GOT3 (cell line): ENCODE results near the gene TEX35.

Source experiments
- DNase-seq: peaks from one replicate; lab custom pipeline; 2025; ENCODE audit warnings: mixed read lengths; lab: John Stamatoyannopoulos, UW

The TEX35 gene

GRCh38 chr1:178512566-178513277, at the start of gene TEX35:
TEX35 (plus strand) TSS chr1:178513109; CDS start chr1:178513189, 80 bp downstream.
- DNase-seq = no peak

GRCh38 chr1:178464141-178464540, 48.8 kb upstream of the TEX35 start:
- no peak for DNase-seq

DNA sequence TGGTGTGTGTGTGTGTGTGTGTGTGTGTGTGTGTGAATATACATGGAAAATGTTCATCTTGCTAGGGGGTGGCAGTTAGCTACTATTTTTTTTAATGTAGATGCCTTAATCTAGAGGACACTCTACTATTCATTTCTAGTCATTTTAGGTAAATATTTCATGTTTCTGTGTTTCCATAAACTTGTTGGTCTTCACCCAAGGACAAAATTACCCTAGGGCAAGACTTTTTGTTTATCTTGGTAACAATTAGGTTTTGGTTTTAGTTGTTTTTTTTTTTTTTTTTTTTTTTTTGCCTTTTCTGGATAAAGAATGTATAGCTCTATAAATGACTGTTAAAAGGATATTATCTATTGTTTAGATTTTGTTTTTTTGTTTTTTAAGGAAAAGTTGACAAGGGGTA, 48.3 kb upstream of the TEX35 start:
- DNase-seq = no peak

- no peak for DNase-seq
Observed at GRCh38 chr1:178465011-178465410, 47.9 kb upstream of the TEX35 start.

DNA sequence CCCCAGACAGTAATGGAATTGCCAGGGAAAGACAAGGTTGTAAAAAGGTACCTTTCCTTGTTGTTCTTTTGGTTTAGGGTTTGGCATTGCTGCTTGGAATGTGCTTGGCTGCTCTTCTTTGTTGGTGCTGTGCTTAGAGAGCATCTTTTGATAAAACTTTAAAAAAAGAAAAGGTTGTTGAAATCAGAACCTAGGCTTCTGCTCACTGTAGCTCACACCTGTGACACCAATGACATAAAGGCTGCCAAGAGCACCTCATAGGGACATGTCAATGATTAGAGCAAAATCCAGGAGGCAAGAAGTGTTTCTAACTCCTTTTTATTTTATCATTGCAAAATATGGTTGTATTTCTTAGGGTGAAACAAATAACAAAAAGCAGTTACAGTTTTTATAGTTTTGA, 45.1 kb upstream of the TEX35 start:
- DNase-seq = no peak

DNA sequence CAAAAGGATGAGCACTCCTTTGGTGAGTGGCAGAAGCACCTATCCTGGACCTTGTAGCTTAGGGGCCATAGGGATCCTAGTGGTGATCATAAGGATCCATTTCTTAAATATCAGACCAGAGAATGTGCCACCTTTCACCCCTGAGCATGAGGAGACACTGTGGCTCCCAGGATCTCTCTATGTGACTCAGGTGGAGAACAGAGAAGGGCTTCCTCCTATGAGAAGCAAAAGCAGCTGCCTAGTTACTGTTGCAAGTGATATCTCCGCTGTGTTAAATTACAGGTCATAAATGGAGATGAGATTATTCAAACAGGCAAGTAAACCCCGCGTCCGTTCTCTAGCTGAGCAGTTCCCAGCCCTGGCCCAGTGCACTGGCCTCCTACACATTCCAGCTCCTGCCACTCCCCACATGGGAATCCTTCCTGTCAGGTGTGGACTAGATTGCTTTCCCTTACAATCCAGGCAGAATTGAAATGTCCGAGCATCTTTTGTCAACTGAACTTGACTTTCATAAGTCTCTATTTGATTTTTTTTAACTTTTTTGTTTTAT, 42.4 kb upstream of the TEX35 start:
- no peak for DNase-seq

GRCh38 chr1:178472531-178472930, 40.4 kb upstream of the TEX35 start:
- no peak for DNase-seq

GRCh38 chr1:178477373-178477772, 35.5 kb upstream of the TEX35 start:
- DNase-seq = no peak

DNA sequence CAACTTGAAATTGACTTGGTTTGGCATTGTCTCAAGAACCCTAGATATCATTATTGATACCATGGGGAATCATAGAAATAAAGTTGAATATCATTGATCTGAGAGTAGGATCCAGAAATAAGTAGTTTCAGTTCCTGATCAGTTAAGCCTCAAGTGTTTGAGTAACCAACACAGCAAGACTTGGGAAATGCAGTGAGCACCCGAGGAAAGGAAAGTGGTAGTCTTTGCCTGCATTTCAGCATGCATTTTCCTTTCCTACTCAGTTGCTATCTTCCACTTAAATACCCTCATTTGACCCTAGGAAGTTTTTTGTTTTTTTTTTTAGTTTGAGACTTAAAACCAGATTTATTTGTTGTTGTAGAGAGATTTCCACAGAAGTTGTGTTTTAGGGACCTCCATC, 35.1 kb upstream of the TEX35 start:
- DNase-seq = no peak

DNA sequence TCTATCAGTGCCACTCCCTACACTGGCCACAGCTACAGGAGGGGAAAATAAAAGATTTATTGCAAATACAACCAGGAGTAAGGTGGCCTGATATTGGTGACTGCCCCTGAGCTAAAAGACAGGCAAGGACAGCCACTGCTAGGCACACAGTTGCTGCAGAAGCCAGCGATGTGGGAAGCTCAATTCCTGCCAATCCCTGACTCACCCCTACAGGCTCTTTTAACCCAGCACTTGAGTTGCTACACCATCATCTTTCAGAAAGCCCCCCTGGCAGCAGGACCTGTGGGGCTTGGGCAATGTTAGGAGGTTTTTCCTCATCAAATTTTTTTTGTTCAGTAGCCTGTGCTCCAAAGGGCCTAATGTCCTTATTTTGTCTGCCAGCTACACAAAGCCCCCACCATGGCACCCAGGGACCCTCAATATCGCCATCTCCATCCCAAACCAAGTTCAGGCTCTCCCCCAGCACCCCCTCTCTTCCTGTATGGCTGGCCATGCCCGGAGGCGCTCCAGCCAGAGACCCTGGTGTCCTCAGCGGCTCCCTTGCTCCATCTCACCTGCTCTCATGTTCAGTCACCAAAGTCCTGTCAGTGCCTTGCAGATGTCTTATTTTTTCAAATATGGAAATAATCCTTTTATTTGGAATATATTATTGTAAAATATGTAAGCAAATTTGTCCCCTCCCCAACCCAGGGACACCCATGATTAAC, 29.5 kb upstream of the TEX35 start:
- DNase-seq = no peak

DNA sequence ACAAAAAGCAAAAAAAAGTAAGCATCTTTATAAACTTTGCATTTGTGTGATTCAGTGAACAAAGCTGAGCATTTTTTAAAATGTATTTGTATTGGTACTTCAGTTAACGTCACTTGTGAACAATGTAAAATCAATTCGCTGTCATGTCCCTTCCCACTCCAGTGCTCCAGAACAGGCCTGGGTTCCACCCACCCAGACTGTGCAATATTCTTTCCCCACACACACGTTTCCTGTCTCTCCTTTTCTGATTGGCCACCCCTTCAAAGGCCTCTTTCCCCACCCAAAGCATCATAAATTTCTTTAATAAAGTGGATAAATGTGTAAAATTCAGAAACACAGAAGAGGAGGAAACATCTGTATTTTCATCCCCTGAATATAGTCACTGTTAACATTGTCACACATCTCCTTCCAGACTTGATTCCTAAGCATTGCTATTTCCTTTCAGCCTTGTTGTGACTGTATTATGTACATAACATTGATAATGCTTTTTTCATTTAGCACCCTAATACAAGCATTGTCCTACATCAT, 28.1 kb upstream of the TEX35 start:
- no peak for DNase-seq

DNA sequence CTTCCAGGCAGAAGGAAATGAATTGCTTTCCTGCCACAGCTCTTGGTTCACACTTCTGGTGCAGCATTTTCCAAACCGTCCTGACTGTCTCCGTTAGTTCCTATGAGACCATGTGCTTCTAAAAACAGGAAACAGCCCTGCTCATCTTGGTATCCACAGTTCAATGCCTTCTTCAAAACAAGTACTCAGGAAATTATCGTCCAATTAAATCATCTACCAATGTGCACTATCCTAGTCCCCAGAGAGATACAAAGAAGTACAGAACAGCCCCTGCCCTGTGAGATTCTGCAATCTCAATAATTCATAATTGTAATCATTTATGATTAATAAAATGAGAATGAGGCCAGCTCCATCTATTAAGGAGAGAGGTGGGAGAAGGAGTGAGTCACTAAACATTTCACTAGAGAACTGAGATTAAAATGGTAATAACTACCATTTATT, 27.3 kb upstream of the TEX35 start:
- no peak for DNase-seq

DNA sequence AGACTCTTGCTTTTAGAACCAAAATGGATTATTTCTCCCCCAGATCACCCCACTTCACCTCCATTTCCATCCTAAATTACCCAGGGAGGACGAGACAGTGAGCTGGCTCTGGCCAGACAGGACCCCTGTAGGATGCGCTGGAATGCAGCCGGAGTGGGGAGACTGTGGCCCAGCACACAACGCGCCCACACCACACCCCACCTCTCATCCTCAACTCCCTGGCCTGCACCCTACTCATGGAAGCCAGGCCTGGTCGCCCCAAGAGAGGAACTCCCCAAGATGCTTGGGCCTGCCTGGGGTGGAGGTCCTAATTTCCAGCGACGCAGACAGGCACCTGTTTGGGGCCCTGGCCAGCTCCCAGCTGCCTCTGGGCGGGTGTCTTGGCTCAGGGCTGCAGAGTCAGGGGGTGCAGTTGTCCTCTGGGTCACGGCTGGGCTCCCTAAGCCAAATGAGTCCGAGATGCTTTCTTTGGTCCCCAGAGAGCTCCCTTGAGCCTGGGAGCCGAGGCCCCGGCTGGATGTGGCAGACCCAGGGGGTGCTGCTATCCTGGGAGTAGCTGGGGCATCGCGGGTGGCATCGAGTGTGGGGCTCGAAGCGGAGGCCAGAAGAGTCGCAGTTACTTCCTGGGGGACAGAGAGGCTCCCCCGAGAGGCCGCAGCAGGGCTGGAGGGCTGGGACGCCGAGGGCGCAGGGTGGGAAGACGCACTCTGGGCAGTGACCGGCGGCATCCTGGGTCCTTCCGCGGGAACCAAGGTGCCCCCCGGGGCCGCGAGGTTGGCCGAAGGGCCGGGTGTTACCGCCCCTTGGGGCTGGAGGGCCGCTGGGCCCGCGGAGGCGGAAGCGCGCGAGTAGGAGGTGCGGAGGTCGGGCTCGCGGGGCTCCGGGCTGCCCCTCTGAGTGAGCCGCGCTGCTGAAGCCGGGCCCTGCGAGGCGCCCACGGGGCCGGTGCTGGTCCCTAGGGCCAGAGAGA, 26.5 kb upstream of the TEX35 start:
- DNase-seq = no peak

- no peak for DNase-seq
Observed at GRCh38 chr1:178487070-178487615, 25.8 kb upstream of the TEX35 start.

GRCh38 chr1:178488393-178488792, 24.5 kb upstream of the TEX35 start:
- no peak for DNase-seq

DNA sequence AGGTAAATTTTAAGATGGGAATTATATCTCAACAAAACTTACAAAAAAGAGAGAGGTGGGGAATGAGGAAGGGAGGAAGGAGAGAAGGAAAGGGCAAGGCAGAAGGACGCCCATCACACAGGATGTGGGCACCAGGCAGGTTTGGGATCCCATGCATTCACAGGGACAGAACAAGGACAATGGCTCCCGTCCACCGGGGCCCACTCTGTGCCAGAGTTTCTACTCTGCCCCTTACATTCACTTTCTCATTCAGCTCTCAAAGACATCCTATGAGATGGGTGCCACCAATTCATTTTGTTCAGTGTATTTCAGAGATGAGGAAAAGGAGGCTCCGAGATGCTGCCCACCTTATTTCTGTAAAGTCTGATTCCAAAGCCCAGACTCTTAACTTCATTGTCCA, 23.5 kb upstream of the TEX35 start:
- no peak for DNase-seq

GRCh38 chr1:178490136-178490535, 22.8 kb upstream of the TEX35 start:
- DNase-seq = no peak

DNA sequence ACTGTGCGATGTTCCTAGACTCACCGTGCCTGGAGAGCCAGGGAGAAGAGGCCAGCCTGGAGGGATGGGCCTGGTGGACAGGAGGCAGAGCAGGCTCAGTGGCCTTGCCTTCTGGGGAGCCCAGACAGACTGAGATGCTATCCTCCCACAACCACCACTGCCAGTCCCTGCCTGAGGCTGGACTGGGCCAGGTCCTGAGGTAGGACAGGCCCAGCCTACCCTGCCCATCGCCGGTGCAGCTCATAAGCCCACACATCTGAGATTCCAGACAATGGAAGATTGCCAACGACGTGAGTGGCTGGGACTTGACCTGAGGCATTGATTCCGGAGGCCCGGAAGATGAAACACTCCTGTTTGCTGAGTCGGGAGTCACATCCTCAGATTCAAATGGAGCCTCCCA, 21.9 kb upstream of the TEX35 start:
- DNase-seq = no peak

GRCh38 chr1:178491721-178492120, 21.2 kb upstream of the TEX35 start:
- DNase-seq = no peak

DNA sequence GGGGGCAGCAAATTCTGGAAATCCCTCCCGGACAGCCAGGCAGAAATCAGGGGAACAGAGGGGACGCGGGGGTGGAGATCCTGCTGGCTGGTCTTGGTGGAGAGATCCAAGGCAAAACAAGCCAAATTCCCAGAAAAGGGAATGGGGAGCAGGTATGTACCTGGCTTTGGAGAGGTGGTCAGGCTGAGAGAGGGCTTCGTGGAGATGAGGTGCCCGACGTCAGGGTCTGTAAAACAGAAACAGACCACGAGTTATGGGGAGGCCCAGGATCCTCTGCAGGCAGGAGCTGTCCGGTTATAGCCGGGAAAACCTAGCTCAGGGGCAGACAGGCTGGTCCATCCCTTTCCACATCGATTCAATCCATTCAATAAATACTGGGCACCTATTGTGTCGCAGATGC, 20.6 kb upstream of the TEX35 start:
- DNase-seq = no peak

DNA sequence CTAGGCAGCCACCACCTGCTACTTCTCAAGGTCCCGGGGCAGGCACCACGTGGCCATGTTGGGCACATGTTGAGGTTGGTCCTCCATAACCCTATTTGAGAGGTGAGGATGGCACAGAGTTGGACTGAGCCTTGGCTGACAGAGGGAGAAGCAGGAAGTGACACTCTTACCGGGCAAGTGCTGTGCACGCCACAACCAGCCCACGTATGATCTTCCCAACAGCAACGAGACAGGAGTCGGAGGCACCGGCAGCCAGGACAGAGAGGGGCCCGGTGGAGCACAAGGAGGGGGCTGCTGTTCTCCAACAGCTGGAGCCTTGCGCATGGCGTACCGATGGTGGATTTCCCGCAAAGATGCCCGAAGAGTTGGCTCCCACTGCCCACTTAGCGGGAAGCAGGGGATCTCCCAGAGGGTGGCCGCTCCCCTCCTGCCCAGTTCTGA, 19.6 kb upstream of the TEX35 start:
- DNase-seq = no peak

GRCh38 chr1:178494569-178494971, 18.3 kb upstream of the TEX35 start:
- no peak for DNase-seq
